Keratinocyte (primary cell): ENCODE measurements around the gene NUDT3.

Source experiments
- EZH2 ChIP-seq: IDR thresholded peaks from one replicate; pipeline ENCODE4 v1.6.1; 2012; ENCODE audit warnings: inconsistent platforms, mild to moderate bottlenecking, low read length, moderate library complexity
- TF ChIP-seq, protein P1 (sequence below), 3 experiments: IDR thresholded peaks in 1 of 3; conservative IDR thresholded peaks in 1 of 3; optimal IDR thresholded peaks in 1 of 3; 2 replicates in 2 of 3; 3 replicates in 1 of 3; pipeline versions ENCODE3 to v1.5.1; 2011; ENCODE audit warnings: low read length in 3 of 3, mild to moderate bottlenecking in 3 of 3, moderate library complexity in 2 of 3, control low read depth in 1 of 3, inconsistent platforms in 1 of 3; ENCODE audit not compliant: insufficient read depth in 2 of 3; ENCODE audit errors: extremely low read depth in 1 of 3

DNA sequence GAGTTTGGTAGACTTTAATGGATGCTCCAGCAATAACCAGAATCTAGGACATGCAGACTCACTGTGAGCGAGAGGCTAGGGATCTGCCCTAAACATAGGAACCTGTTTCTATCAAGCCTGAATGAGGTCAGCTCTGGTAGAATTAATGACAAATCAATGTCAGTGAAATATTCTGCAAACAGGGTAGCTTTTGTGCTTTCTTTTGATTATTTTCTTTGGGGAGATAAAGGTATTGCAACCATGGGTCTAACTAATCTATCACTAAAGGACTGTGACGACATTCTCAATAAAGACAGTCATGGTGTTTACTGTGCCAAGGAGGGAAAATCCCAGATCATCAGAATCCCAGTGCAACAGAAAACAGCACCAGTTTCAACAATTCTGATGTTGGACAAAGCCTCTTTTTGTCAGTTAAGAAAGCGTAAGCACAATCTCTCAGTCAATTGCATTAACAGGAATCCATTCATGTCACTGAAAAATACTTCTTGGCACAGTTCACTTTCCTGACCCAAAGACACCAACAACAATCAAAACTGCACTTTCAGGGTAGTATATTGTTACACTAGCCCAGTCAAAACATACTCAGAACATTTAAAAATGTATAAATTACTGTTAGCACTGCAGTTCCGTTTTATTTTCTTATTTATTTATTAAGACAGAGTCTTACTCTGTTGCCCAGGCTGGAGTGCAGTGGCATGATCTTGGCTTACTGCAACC is 106.9 kb downstream of the NUDT3 start:
- TF ChIP-seq, protein P1, sequence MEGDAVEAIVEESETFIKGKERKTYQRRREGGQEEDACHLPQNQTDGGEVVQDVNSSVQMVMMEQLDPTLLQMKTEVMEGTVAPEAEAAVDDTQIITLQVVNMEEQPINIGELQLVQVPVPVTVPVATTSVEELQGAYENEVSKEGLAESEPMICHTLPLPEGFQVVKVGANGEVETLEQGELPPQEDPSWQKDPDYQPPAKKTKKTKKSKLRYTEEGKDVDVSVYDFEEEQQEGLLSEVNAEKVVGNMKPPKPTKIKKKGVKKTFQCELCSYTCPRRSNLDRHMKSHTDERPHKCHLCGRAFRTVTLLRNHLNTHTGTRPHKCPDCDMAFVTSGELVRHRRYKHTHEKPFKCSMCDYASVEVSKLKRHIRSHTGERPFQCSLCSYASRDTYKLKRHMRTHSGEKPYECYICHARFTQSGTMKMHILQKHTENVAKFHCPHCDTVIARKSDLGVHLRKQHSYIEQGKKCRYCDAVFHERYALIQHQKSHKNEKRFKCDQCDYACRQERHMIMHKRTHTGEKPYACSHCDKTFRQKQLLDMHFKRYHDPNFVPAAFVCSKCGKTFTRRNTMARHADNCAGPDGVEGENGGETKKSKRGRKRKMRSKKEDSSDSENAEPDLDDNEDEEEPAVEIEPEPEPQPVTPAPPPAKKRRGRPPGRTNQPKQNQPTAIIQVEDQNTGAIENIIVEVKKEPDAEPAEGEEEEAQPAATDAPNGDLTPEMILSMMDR (optimal IDR thresholded peaks at IDR 0.05 in 1 of 3, IDR thresholded peaks at IDR 0.05 in 1 of 3, conservative IDR thresholded peaks at IDR 0.05 in 1 of 3; ENCODE audit: extremely low read depth in 1 of 3, insufficient read depth in 2 of 3, low read length in 3 of 3), result no peak
- no peak for TF ChIP-seq EZH2
